HG03039 (cell line): ENCODE measurements around the gene SLC25A15.

Experiments
- ATAC-seq: cut with Tn5 transposase; IDR thresholded peaks from one replicate; pipeline ENCODE4 v1.9.1; 2021; ENCODE audit warnings: mild to moderate bottlenecking, moderate library complexity; ENCODE audit not compliant: unreplicated experiment

SLC25A15 gene

DNA sequence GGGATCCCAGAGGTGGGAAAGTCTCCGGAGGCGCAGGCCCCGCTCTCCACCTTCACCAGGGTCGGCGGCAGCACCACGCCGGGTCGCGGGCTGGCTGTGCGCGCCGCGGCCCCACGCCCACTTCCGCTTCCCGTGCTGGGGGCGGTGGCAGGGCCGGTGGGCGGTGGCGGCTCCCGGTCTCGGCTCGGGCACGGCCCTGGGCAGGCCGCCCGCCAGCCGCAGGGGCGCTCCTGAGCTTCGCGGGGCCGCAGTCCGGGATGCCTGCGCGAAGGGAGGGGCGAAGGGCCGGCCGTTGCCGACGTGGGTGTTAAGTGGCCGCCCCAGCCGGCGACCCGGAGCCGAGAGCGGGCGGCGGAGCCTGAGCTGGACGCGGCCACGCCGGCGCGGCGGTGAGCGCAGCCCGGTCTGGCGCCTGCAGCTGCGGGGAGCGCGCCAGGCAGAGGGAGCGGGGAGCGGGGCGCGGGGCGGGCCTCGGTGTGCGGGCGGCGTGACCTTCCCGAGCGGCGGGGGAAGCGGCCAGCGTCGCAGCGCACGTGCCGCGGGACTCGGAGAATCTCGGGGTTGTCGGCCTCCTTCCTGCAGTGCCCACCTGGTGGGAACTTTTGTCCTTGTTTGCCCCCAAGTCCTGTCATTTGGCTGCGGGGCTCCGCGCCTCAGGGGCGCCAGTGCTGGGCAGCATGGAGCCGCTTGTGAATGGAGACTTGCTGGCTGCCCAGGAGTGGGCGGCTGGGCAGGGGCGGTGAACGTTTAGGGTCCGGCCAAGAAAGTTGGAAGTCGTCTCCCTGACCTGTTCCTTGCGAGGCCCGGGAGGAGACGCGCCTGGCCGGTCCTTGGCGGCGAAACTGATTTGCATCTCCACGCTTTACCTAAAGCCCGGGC, at the start of gene SLC25A15:
Gene SLC25A15 (plus strand): TSS at position 337 of the 879 bp plus-strand sequence. CDS start 3,616 bp downstream, outside the sequence.
- peak; percentile 87 for ATAC-seq

GRCh38 chr13:40749327-40749726, 40.1 kb upstream of the SLC25A15 start:
- ATAC-seq = no peak

GRCh38 chr13:40755082-40755700, 34.2 kb upstream of the SLC25A15 start:
- ATAC-seq = no peak

GRCh38 chr13:40756042-40756441, 33.4 kb upstream of the SLC25A15 start:
- ATAC-seq = no peak

GRCh38 chr13:40758811-40759210, 30.6 kb upstream of the SLC25A15 start:
- no peak for ATAC-seq

GRCh38 chr13:40762849-40763248, 26.6 kb upstream of the SLC25A15 start:
- no peak for ATAC-seq

DNA sequence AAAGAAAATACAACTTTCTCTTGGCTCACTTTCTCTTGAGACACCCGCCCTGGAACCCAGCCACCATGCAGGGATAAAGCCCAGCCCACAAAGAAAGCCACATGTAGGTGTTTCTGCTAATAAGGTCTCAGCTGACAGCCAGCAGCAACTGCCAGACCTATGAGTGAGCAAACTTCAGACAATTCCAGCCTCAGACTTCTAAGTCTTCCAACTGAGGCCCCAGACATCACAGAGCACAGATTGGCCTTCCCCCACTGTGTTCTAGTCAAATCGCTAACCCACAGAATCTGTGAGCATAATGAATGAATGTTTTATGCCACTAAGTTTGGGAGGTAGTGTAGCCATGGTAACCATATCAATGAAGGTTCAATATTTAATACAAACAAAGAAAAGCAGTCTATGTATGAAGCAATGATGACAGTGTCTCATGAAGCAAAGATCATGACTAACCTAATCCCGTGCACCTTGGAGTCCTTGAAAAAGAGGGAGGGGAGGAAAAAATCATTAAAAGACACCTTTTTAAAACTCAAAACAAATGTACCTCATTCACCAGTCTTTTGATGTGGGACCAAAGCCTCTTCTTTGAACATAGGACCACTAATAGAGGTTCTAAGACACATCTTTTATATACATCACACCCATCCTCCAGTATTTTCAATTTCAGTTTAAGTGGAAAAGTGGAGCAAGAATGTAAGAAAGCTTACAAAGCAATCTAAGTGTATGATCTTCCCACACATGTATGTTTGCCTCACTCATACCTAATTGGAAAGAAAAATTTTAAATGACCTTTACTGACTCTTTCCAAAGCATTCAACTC, 24.6 kb upstream of the SLC25A15 start:
- no peak for ATAC-seq

GRCh38 chr13:40765602-40766001, 23.8 kb upstream of the SLC25A15 start:
- ATAC-seq = no peak

GRCh38 chr13:40769970-40770369, 19.4 kb upstream of the SLC25A15 start:
- no peak for ATAC-seq

- ATAC-seq = no peak
Observed at GRCh38 chr13:40770609-40770933, 18.8 kb upstream of the SLC25A15 start.

- peak; percentile 96 for ATAC-seq
Observed at GRCh38 chr13:40770934-40771618, 18.3 kb upstream of the SLC25A15 start, which contains the start of gene MRPS31. TSS of gene MRPS31 (minus strand) at chr13:40771190. CDS start at chr13:40771136, 54 bp downstream.

GRCh38 chr13:40772765-40773473, 16.5 kb upstream of the SLC25A15 start:
- no peak for ATAC-seq

- ATAC-seq = no peak
Observed at GRCh38 chr13:40774672-40775071, 14.7 kb upstream of the SLC25A15 start.

GRCh38 chr13:40776232-40776631, 13.2 kb upstream of the SLC25A15 start:
- no peak for ATAC-seq

DNA sequence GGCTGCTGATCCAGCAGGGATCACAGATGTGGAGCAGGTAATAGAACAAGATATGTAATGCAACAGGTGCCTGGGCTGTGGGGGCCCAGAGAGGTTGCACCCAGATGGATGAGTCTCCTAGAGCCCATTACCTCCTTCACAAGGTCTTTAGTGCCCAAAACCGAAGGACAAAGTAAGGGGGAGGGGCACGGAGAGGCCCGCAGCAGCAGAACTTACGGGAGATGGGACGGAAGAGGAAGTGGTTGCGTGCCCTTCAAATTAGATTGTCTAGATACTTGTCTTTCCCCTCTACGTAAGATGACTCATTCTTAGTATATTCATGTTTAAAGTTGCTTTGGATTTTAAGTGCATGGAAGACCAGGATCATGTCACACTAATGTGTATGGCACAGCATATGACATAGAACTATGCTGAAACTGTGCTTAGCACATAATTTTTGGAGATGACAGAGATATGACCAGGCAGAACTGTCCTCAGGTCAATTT, 12.7 kb upstream of the SLC25A15 start:
- peak; percentile 33 for ATAC-seq

GRCh38 chr13:40777166-40777808, 12.1 kb upstream of the SLC25A15 start:
- peak; percentile 62 for ATAC-seq

DNA sequence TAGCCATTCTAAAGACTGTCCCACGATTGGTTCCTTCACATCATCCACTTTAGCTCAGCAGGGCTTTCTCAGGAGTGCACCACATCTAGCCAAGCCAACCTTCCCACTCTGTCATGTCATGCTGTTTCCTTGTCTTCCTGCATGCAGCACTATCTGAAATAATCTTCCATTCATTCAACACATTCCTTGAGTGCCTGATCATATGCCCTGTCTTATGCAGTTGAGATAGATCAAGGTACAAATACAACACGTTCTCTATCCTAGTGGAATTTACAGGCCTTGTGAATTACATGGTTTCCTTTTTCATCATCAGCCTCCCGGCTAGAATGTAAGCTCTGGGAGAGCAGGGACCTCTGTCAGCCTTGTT, 11.6 kb upstream of the SLC25A15 start:
- no peak for ATAC-seq

DNA sequence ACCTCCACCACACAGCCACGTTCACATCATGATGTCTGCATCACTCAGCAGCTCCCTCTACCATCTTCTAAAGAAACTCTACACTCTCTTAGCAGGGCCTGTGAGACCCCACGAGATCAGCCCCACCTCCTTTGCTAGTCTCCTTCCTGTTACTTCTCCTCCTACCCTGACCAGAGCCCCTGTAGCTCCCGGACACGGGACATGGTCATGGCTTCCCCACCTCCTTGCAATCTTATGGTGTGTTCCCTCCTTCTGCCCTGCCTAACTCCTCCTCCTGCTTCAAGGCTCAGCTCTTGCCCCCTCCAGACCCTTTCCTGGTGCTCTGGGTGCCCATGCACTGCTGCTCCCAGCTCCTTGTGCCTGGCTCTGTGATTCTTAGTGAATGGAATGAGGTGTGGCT, 10.4 kb upstream of the SLC25A15 start:
- ATAC-seq = no peak

- ATAC-seq = no peak
Observed at GRCh38 chr13:40779796-40780285, 9.6 kb upstream of the SLC25A15 start.
